Measurements from ENCODE around the gene TTLL11.
"Not testable (repeated sequence)": the region's sequence is repeated elsewhere in the genome, so short reads cannot be mapped to it uniquely, and the experiment has no call there.

The TTLL11 gene

DNA sequence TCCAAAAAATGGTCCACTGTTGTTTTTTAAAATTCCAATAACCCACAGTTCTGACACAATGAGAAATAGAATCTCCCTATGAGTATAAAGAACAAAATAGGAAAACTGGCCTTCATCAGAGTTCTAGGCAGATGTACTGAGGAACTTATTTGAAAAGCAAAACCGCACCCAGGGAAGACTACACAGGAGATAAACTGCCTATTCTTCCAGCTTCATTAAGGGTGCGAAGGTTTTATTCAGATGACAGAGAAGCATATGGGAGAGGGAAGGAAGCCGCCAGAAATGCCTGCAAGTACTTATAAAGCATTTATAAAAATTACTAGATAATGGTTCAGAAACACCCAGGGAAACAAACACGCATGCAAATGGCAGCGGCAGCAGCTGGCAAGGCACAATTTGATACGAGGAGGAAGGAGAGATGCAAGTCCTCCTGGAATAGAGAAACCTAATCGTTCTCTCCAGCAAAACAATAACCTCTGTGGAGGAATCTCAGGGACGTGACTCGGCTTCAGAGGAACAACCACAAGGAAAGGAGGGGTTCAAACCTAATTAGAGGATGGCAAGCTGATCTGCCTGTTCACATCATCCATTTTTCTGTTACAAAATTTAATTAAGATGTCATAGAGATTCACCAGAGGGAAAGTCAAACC, 9.0 kb downstream of the TTLL11 start:
- DNase-seq (ENCODE audit: low read depth) = no peak

DNA sequence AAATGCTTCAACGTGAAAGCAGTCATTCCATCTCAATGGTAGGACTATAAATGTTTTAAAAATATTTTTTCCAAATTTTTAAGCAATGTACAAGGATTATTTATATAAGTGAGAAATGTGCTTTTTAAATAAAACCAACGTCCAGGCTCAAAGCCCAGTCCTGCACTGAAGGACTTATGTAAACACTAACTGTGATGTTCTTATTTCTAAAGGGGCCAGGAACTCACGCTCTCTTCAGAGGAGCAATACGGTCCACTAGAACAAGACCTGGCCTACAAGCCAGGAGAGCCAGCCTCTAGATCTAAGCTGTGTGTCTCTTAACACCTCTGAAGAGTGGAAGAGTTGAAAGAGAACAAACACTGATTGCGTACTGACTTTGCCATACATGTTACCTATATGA, 12.1 kb downstream of the TTLL11 start:
- DNase-seq (ENCODE audit: low read depth) = no peak

DNA sequence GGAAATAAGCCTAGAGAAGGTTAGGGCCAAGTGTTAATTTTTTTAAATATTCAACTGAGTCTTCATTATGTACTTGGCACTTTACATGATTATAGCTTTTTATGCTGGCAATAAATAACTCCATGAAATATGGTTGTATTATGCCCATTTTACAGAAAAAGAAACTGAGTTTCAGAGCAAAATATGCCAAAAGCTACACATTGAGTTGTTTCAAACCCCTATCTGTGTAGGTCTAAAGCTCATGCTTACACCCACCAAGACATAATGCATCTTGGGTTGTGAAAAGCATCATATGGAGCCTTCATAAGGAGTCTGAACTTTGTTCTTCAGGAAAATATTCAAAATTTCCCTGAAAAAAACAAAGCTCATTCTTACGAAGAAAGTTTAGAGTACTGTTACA, 14.6 kb downstream of the TTLL11 start:
- DNase-seq (ENCODE audit: low read depth) = no peak

DNA sequence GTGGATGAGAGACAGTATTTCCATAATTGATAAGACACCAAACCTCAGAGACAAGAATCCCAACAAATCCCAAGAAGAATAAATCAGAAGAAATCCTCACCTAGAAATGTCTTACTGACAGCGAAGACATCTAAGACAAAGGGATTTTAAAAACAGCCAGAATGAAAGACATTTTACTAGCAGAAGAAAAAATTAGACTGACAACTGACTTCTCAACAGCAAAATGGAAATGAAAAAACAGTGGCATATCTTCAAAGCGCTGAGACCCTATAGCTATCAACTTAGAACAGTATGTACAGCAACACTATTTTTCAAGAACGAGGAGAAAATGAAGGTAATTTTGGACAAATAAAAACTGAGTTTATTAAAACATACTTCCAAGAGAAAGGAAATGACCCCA, 16.3 kb downstream of the TTLL11 start:
- DNase-seq (ENCODE audit: low read depth) = no peak

DNA sequence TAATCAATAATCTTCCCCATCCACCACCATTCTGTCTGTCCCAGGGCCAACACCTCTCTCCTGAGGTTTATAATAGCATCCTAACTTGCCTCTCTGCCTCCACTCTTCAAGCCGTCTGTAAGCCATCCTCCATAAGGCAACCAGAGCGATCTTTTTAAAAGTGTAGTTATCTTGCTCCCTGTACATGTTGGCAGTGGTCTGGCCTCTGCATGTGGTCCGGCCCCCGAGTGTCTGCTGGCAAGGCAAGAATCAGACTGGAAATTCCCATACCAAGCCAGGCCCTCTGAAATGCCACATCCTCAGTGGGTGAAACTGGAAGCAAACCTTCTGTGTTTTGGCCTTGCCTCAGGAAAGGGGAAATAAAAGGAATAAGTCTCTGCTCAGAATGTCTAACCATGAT, 17.0 kb downstream of the TTLL11 start:
- no peak for DNase-seq (ENCODE audit: low read depth)

DNA sequence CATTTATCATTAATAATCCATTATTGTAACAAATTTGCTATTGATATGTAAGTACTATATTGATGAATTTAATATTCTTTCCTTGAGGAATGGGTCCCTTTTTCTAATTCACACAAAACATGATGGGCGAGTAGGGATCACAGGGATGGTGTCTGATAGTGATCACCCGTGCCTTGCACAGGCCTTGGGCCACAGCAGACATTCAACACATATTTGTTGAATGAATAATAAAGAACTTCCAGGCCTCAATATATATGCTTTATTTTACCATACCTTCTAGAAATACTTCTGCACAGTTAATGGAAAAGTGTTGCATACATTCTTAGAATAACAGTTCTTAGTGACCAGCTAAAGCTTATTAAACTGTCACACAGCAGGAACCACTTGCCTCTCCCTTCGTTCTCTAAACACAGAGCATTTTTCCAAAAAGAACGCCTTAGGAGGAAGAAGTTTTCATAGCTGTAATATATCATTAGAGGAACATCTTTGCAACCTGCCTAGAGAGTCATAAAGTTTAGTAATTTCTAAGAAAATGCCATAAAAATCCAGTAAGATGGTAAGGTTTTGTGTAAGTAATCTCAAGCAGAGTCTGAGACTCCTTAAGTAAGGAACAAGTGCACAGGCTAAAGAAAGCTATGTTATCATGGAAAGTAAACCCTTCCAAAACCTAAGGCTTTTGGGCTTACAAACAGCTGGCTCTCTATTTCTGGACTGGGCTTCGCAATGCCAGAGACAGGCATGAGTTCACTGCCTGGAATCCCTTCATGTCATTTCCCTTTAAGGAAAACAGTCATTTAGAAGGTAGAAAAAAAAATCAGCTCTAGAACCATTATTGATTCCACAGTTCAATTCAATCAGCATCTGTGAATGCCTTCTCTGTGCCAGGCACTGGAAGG, 17.7 kb downstream of the TTLL11 start:
- DNase-seq (ENCODE audit: low read depth) = no peak

DNA sequence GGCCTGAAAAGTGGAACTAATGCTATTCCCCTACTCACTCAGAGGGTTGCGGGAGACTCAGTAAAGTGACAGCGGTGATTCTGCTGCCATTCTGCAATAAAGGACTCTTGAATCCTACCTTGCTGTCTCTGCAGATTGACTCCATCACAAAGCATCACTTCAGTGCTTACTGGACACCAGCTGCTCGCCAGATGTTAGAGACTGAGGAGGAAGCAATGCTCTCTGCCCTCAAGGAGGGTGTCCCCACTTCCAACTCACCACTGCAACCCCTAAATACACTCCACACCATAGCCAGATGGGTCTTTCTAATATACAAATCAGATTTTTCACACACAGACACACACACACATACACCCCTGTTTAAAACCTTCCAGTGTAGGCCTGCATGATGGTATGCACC, 21.4 kb downstream of the TTLL11 start:
- DNase-seq (ENCODE audit: low read depth) = no peak

DNA sequence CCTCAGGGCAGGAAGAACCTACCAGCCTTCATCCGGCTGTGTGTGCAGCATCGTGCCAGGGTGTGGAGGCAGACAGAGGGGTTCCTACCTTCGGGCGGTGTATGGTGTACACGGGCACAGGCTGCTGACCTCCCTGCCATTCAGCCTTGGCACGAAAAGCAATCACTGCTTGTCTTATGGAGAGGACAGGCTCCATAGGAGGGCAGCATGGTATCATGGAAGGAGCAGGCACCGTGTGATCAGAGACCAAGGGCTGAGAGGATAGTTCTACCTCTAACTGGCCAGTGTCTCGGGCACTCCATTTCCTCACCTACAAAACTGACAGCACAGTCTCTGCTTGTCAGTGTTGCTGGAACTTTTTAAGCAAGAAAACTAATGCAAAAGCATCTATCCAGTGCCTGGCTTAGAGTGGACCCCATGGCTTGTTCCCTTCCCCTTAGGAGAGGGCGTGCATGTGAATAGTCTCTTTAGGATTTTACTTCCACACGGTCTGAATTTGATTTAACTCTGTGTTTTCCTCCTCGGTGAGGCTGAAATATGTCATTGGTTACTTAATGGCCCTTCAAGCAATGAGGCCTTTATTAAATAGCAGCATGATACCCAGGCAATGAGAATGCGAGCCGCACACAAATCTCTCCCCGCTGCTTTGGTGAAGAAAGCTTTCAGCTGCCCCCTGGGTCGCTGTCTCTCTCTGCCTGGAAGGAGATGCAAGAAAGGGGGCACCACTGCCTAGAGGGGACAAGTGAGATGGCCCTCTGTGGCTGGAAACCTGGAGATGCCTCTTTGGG, 22.2 kb downstream of the TTLL11 start:
- DNase-seq (ENCODE audit: low read depth) = no peak

DNA sequence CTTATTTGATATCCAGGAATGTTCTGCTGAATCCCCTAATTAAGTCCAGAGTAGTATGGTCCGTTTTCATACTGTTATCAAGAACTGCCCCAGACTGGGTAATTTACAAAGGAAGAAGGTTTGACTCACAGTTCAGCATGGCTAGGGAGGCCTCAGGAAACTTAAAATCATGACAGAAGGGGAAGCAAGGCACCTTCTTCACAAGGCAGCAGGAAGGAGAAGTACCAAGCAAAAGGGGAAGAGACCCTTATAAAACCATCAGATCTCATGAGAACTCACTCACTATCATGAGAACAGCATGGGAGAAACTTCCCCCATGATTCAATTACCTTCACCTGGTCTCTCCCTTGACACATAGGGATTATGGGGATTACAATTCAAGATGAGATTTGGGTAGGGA, 26.4 kb downstream of the TTLL11 start:
- DNase-seq (ENCODE audit: low read depth) = not testable (repeated sequence)

DNA sequence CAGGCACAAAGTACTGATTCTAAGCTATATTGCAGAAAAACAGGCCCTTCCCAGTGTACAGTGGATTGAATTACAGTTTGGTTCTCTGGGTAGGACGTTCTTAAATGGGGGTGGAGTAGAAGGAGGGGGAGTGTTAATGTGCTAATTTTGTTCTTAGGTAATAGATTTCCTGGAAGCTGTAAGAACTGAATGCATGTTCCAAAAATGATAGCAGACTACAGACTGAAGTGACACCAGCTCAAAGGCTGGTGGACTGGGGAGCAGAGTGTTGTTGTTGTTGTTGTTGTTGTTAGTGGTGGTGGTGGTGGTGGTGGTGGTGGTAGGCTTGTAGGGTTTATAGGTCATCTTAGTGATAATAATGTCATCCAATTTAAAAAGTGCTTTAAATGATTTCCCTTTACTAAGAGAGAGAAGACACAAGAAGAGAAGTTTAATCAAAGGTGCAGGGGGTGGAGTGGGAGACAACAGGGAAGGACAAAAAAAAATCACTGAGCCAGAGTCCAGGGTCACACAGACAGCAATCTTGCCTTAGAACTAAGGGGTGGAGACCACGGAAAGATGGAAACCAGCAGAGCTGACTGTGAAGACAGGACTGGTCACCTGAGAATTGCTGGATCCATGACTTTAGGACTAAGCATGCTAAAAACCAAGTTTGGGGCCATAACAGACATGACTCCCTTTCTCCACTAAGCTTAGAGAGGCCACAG, 27.0 kb downstream of the TTLL11 start:
- DNase-seq (ENCODE audit: low read depth) = no peak

DNA sequence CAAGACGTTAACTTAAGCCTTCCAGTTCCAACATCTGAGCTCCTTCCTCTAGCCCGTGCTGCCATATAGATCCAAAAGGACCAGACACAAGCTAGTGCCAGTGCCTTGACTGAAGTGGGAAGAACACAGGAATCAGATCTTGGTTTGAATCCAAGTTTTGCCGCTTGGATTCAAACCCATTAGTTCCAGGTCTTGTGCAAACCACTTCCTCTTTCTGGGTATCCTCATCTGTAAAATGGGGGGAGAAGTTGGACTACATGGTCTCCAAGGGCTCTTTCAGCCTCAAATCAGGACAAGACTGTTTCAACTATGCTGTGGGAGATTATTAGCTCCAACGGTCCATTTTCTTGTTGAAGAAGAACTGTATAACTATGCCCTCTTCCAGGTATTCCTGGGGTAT, 32.6 kb downstream of the TTLL11 start:
- DNase-seq (ENCODE audit: low read depth) = no peak

DNA sequence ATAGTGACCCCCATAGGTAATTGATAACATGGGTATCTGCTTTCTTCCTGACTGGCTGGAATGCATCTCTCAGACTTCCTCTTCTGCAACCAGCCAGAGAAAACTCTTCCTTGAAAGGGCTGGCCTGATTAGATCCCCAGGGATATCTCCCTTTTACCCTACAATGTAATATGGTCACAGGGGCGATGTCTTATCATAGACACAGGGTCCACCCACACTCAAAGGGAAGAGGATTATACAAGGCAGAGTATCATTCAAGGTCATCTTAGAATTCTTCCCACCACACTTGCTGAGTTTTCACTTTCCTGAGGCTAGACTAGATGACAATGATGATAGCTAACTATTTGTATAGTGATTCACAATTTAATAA, 33.2 kb downstream of the TTLL11 start:
- DNase-seq (ENCODE audit: low read depth) = no peak

DNA sequence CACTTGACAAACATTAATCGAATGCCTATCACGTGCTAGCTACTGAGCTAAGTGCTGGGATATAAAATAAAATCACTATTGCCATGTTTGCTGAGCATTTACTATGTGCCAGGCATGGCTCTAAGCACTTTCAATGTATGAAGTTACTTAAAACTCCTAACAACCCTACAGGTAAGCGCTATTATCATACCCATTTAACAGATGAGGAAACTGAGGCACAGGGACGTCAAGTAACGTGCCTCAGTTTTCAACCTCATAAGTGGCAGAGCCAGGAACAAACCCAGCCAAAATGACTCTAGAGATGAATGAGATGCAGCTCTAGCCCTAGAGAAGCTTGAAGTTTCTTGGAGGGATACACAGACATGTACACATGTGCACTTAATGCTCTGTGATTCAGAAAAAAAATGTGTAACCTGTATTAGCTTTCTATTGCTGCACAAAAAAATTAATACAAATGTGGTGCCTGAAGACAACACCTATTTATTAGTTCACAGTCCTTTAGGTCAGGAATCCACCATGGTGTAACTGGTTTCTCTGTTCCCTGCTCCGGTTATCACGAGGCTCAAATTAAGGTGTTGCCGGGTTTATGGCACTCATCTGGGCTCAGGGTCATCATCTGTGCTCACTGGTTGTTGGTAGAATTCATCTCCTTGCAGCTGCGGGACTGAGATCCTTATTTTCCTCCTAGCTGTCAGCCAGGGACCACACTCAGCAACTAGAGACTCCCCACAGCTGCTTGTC, 33.7 kb downstream of the TTLL11 start:
- no peak for DNase-seq (ENCODE audit: low read depth)

DNA sequence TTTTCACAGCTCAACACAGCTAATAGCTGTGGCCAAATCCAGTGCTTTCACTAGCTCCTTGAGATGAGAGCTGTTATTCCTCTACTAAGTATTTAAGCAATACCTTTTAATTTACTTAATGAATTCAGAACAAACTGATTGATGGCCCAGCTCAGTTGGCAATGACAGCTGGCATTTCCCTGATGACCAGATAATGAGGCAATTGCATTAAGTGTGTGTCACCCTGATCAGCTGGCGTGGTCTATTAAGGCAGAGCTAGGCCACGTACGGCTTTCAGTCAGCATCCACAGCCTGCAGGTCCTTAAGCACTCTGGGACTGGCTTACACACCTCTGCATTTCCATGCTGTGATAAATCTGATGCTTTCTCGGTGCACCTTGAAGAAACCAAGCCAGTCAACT, 34.4 kb downstream of the TTLL11 start:
- no peak for DNase-seq (ENCODE audit: low read depth)

DNA sequence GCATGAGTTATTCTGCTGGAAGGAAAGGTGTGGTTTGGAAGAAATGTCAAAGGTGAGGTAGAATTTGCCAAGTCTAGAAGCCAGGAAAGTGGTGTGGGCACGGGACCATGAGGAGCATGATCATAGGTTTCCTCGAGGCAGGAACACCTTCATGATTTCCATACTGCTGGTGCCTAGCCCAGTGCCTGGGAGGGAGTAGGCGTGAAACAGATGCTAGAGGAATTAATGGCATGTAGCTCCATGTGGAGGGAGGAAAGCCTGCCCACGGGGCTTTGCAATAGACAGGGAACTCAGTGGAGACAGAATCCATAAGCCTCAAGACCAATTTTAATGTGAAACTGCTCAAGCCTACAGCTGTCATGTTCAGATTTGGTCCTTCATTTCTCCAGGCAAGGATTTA, 35.1 kb downstream of the TTLL11 start:
- DNase-seq (ENCODE audit: low read depth) = no peak

DNA sequence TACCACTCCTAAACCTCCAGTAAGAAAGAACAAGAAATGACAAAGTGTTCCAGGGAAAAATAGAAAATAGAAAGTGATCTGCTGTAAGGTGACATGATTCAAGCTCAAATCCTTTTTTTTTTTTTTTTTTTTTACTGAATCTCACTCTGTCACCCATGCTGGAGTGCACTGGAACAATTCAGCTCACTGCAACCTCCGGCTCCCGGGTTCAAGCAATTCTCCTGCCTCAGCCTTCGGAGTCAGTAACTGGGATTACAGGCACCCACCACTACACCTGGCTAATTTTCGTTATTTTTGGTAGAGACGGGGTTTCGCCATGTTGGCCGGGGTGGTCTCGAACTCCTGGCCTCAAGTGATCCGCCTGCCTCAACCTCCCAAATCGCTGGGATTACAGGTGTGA, 35.9 kb downstream of the TTLL11 start:
- DNase-seq (ENCODE audit: low read depth) = no peak

DNA sequence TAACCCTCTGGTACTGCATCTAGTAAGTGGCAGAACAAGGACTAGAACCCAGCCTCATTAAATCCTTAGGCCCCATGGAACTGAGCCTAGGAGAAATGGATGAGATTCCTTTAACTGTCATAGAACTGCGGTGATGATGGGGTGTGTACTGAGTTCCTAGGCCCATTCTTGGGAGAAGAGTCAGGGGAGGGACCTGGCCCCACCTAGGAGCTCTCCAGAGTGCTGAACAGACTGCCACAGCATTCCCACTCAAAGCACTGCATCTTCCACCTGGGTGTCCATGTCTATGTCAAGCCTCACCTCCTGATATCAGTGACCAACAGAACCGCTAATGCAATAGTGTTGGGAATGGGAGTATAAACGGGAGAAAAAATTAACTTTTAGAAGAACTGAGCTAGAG, 36.6 kb downstream of the TTLL11 start:
- no peak for DNase-seq (ENCODE audit: low read depth)

DNA sequence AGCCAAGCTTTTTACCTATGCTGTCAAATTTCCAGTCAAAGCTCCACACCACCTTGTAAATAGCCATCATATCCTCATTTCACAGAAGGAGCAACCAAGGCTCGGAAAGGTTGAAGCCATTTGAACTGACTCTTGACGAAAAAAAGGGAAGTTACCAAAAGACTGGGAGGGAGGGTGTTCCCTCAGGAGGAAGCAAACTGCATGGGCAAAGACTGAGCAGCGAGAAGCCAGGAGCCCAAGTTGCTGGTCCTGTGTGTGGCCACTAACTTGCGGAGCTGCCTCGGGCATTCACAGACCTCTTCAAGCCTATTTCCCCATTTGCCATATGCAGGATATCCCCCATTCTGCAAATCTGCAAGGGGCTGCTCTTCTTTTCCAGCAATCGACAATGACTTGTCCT, 37.4 kb downstream of the TTLL11 start:
- no peak for DNase-seq (ENCODE audit: low read depth)

DNA sequence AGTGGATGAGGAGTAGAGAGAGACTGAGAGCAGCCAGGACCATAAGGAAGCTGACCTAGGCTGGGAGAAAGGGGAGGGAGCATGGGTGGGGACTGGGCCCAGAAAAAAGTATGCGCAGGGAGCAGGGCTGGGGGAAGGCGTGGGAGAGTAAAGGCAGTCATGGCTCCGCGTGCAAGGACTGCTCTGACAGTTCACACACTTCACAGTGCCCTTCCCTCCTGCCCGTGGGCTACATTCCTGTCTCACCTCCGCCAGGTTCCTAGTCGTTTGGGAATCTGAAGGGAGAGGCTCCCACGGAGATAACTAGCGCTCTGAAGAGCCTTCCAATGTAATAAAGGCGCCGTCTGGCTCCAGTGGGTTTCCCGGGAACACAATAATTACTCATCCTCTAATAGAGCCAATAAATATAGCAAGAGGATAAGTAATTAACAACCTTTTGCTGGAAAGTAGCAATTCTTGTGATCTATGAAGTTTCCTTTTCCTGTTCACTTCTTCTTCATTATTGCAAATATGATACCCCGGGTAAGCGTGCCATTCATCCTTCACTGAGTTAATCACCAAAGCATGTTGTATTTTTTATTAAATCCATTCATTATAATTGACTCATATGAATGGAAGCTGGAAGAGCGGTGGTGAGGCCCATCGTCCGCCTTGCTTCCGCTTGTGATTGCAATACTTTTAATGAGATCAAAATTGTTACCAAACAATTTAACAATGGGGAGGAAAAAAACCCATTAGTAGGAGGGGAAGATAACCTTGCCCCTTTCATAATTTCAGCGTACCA, 39.3 kb downstream of the TTLL11 start:
- no peak for DNase-seq (ENCODE audit: low read depth)

DNA sequence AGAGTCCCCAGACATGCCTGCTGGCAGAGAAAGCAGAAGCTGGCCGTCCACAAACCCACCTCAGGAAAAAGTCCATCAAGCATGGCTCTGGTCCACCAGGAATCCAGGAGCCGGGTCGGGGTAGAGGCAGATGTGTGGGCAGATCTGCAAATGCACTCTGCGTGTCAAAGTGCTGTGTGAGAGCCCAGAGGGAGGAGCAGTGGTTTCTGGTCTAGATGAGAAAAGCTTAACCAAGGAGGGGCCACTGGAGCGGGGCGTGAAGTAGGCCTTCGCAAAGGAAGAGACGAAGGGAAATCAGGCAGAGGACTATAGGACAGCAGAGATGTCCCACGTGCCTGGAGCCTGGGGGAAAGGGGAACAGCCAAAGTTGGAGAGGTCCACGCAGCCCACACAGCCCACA, 40.0 kb downstream of the TTLL11 start:
- no peak for DNase-seq (ENCODE audit: low read depth)

All from HS-5 (cell line).